HG03565 (cell line): ENCODE data around the gene FHOD3.
"Not testable (repeated sequence)": the region's sequence is repeated elsewhere in the genome, so short reads cannot be mapped to it uniquely, and the experiment has no call there.

Source experiments
- ATAC-seq: cut with Tn5 transposase; IDR thresholded peaks from one replicate; pipeline ENCODE4 v1.9.1; 2021; ENCODE audit warnings: mild to moderate bottlenecking, moderate library complexity; ENCODE audit not compliant: unreplicated experiment

The FHOD3 gene

DNA sequence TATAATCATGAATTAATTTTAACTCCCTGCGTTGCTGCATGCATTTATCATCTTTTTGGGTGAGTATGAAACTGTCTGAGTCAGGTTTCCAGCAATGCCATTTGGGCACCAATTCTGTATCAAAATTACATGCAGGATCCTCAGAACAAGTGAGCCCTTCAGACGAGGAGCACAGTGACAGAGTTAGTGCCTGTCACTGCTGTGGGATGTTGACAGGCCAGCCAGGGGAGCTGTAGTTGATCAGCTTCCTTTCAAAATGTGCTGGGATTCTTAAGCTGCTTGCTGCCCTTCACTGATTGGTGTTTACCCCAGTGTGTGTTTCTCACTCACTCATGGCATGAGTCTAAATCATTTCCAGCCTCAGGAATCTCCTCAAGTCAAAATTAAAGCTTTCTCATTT is 422.1 kb downstream of the FHOD3 start:
- no peak for ATAC-seq

DNA sequence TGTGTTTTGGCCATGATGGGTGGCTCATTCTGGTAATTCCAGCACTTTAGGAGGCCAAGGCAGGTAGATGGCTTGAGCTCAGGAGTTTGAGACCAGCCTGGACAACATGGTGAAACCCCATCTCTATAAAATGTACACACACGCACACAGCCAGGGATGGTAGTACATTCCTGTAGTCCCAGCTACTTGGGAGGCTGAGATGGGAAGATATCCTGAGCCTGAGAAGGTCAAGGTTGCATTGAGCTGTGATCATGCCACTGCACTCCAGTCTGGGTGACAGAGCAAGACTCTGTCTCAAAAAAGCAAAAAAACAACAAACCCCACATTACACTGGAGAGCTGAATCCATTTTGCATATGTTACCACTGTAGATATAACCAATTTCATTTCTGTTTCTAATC is 423.8 kb downstream of the FHOD3 start:
- not testable (repeated sequence) for ATAC-seq

DNA sequence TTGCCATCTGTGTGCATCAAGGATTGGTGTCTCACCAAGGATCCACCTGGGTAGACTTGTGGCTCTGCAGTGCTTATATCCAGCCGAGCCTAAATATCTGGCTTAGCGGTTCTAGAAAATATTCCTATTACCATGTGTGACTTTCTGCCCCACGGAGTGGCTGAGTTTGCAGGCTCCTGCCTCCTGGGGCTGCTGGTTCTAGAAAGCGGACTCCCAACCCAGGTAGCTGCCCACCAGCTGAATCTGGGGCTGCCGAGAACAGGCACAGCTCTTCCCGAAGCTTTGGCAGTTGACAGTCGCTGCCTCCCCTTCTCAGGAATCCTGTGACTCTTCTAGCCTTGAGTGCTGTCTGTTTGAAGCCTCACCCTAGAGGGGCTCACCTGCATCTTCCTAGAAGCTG is 426.7 kb downstream of the FHOD3 start:
- no peak for ATAC-seq

DNA sequence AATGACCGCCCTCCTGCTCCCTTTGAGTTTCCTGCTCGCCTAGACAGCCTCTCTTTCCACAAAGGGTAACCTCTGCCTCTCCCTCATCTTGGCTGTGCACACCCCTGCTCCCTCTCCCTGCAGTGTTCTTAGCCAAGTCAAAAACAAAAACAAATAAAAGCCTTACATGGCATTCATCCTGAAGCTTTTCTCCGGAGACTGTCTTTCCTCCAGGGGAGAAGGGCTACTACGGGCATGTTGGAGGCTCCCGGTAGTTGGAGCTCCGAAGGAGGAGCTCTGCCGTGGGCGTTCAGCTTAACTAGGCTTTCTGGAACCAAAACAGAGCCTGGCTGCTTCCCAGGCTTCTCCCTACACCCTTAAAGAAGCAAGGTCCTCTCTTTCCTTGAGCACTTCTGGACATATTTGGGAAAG is 427.1 kb downstream of the FHOD3 start:
- no peak for ATAC-seq

DNA sequence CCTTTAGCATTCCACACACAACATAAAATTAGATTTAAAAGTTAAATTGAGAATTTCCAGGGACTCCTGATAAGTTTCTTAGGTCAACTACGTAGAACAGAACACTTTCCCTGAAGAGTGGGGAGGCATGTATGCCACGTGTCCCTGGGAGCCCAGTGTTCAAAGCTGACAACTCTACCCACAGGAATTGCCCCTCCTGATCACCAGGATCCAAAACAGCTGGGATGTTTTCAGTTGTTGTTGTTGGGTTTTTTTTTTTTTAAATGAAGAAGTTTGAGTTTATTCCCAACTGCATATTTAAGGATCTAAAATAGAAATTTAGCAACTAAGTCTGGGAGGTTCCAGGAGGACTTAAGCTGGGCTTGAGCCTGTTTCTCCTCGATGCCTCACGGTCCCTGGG is 430.8 kb downstream of the FHOD3 start:
- ATAC-seq: no peak

DNA sequence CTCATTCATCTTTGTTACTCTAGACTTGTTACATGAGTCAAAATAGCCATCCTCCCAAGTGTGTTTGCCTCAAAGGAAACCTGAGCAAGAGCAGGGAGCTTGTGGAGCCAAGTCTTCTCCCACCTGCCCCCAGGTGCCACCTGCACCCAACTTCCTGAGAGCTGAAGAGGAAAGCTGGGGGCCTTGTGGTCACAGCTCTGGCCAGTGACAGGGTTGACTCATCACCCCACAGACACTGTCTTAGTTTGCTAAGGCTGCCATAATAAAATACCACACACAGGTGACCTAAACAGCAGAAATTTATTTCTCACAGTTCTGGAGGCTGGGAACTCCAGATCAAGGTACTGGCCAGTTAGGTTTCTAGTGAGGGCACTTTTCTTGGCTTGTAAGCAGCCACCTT is 431.7 kb downstream of the FHOD3 start:
- ATAC-seq: no peak

DNA sequence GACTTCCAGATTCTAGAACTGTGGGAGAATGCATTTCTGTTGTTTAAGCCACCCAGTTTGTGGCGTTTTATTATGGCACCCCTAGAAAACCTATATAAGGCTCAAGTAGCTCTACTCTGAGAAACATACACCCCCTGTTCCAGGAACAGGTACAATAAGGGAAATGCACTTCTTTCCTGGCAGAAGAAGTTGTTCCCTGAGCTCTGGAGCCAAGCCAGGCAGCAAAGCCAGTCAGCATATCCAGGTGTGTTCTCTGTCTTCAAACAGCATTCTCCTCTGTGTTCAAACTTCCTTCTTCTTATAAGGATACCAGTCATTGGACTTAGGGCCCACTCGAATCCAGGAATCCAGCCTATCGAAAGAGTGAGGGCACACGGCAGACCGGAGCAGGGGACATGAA is 434.8 kb downstream of the FHOD3 start:
- no peak for ATAC-seq

DNA sequence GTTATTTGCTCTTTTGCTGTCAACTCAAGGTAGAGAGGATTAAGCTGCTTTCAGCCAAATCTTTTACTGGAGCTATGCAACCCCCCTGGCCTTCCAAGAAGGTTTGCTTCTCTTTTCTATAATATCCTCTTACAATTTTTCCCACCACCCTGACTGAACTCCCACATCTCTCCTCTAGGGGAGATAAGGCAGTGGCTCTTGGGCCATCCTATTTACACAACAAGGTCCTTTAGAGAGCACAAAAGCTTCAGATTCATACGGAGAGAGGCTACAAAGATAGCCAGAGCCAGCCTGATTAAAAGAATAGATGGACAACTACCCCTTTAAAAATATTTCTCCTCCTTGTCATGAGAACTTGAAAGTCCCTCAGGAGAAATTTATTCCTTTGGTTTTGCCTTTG is 435.6 kb downstream of the FHOD3 start:
- no peak for ATAC-seq

DNA sequence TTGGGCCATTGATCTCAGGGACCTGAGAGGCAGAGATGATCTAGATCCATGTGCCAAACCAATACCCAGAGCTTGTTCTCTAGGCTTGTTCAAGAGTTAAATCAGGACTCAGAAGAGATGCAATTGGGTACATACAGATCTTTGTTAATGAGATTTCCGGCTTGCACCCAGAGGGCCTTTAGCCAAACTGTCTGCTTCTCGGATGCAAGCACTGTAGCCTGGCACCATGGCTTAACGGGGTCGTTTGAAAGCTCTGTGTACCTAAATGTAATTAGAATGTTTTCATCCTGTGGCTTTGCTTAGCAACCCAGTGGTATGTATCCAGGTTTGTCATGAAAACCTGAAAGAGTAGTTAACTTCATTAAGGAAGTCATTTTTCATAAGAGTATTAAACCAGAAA is 437.1 kb downstream of the FHOD3 start:
- ATAC-seq: no peak

DNA sequence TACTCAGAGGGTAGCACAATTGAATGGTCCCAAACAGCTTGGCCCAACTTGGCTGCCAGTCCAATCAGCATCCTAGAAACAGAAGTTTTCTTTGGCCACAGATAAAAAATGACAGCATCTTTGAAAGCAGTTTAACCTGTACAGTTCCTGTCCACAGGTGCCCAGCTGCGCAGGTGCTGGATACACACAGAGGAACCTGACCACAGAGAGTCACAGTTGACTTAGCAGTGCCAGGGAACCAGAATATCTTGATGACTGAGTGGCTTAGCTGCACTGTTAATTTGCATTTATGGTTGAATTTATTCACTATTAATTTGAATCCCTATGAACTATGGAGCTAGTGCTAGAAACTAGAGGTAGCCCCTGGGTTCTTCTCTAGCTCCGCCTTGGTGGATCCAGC is 437.6 kb downstream of the FHOD3 start:
- ATAC-seq: no peak

DNA sequence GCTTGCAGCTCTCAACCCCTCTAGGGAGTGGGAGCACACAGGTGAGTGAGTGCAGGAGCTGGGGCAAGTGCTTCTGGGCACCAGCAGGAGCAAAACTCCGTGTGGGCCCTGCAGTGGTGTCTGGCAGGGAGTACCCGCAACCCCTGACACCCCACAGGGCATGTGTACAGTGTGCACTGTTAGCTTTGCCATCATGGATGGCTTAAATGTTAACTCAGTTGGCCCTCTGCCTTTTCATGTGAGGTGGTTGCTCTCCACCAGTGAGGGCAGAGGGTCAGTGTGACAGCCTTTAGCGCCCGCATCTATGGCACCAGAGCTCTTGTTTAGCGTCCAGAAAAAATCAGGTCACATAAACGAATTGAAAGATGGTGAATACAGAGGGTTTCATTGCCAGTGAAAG is 438.6 kb downstream of the FHOD3 start:
- ATAC-seq: no peak

DNA sequence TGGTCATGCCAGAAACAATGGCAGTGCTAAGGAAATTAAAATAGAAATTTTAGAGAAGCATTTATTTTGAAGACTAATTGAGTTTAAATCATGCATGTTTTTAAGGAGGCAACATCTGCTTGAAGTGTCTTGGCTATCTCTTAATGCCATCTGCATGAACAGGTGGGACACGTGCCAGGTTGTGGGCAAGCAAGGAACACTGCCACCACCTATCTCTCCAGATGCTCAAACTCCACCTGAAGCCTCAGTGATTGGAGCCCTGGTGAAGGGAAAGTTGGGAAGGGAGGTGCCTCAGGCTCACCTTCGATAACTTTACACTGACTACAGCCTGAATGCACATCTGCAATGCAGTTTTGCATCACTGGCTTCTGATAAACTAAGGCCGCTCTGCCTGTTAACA is 439.8 kb downstream of the FHOD3 start:
- ATAC-seq: no peak

DNA sequence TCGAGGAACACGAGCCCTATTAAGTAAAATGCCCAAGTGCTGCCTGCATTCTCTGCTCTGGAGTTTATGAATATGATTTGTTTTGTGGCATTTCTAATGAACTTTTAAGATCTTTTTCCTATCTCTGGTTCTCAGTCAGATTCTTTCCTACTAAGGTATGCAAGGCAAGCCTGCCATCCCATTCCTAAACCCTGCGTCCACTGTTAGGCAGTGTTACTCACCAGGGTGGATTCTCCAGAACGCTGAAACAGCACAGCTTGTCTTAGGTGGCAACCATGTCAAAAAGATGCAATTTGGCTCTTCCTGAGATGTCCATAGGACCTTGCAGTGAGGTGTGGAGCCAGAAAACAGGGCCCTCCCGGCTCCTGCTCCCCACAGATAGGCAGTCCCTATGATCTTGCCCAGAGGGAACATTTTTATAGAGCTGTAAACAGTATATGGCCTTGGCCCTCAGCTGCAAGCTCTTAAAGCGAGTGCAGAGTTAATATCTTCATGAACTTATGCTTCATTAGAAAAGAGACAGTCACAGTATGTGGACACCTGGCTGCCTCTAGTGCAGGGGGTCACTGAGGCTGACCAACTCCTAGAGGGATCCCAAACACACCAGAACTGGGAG is 446.9 kb downstream of the FHOD3 start:
- ATAC-seq: no peak

DNA sequence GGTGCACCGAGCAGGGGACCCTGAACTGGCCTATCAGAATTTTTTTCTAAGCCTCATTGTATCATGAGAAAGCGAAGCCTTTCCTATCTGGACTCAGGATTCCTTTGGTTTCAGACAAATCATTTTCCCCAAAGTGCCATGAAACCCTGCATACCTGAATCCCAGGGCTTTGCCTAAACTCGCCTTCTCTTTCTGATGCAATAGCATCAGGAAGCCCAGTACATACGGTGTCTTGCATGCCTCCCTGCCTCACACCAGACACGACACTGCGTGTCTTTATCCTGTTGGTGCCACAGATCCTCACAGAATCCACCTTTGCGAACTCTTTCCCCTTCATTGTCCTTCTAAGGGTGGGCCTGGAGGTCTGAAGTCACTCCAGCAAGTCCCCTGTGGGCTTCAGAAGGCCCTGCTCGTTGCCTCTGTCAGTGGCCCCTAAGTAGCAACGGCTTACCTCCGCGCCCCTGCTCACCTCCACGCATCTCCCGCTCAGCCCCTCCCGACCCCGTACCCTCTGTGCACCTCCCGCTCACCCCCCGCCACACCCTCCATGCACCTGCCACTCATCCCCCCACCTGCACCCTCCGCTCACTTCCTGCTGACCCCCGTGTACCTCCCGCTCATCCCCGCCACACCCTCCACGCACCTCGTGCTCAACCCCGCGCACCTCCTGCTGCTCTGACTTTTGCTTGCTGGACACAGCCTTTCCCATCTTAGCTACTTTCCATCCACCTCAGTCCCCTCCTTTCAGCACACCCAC is 447.9 kb downstream of the FHOD3 start:
- ATAC-seq: no peak

DNA sequence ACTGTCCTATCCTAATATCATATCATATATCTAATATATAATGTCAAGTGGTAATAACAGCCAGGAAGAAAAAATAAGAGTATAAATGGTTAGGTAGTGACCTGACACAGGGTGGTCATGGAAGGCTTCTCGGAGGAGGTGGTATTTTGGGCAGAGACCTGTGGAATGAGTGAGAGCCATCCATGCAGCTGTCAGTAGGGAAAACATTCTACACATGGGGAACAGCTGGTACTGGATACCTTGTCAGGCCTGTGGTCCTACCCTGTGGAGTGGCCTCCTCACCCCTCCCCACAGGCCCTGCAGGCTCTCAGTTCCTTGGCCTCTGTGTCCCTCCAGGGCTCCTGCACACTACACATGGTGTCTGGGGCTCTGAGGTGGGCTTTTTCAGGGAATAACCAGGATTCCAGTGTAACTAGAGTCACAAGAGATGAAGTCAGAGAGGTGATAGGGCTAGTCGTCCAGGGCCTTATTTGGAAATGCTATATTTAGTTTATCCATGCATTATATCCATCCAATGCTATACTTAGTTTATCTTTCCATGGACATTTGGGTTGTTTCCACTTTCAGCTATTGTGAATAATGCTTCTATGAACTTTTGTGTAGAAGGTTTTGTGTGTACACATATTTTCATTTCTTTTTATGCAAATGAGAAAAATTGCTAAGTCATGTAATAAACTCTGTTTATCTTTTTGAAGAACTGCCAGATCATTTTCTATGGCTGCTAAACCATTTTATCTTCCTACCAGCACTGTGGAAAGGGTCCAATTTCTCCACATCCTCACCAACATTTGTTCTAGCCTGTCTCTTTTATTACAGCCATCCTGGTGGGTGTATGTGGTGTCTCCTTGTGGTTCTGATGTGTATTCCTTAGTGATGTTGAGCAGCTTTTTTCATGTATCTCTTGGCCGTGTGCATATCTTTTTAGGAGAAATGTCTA is 455.7 kb downstream of the FHOD3 start:
- ATAC-seq: no peak

DNA sequence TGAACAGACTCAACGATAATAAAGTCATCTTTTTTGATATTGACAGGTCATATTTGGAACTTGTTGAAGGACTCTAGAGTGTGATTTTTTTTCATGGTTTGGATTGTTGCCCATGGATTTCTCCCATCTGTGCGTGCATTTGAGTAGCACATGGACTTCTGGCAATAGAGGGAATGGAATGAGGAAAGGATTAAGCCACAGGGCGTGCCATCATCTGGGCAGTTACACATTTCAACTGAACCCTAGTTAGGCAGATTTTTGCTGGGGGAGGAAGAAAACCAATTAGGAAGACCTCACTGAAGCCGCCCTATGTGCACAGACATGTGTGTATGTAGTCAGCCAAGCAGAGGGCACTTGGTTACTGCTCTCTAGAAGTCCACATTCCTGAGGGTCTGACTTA is 458.7 kb downstream of the FHOD3 start:
- no peak for ATAC-seq

DNA sequence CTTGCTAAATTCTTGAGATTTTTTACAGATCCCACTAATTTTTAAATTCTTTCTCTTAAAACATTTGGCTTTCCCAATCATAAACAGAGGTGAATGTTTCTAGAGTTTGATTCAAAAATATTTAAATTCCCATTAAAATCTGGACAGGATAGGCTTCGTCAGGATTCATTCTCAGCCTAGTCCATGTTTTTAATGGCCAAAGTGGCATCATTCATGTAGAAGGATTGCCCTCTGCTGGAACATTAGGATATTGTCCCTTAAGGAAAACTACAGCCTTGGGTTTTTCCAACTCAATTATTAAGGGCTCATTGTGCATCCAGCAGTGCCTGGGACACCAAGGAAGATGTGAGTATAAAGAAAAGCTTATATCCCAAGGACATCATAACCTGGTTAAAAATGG is 459.6 kb downstream of the FHOD3 start:
- no peak for ATAC-seq

DNA sequence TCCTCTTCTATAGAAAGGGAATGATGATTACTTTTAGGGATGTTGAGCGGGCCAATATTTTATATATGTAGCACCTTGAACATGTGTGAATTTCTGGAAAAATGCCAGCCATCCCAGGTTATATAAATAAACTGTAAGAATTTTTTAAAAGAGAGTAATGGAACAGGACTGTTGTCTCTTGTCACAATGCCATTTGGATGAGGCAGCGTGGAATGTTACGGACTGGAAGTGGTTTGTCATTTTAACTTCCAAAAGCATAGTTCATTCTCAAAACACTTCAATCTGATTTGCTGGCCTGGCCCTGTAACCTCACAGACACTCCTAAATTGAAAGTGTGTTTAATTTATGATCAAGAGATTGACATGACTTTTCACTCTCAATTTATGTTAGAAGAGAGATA is 460.5 kb downstream of the FHOD3 start:
- no peak for ATAC-seq

DNA sequence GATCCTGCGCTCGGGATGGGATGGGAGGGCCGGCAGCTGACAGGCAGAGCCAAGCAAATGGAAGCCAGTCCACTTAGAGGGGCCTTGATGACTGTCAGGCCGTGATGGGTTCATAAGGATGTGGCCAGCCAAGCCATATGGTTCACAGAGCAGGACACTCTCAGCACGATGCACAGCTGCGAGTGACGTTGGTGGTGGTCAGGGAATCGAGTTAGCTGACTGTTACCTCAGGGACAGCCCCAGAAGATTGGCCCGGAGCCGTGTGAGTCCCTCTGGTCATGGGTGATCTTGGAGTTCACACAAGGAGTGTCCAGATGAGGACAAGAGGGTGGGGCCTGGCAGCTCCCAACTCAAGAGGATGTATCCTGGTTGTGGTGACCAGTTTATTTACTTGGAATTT is 461.1 kb downstream of the FHOD3 start:
- ATAC-seq: no peak

DNA sequence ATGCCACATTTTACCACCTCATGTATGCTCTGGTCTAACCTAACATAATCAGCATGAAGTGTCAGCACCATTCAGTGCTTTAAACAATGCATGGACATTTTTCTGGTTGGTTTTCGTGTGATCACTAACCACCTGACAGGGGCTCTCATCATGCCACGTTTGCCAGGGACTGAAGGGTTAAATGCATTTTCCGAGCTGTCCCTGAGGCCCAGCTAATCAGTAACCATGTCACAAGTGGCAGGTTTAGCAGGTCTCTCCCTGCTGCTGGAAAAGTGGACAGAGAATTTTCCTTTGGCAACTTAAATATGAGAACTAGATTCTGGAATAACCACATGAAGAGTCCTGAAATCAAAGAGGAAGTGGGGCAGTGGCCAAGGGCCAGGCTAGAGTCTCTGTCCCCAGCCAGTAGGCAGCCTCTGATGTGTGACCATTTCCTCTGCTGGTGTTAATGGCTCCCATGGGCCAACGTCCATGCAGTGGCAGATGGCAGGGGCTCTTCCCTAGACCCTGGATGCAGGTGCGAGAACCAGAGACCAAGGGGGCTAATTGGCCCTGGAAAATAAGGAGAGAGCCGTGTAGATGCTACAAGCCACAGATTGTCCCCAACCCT is 461.8 kb downstream of the FHOD3 start:
- ATAC-seq: no peak

DNA sequence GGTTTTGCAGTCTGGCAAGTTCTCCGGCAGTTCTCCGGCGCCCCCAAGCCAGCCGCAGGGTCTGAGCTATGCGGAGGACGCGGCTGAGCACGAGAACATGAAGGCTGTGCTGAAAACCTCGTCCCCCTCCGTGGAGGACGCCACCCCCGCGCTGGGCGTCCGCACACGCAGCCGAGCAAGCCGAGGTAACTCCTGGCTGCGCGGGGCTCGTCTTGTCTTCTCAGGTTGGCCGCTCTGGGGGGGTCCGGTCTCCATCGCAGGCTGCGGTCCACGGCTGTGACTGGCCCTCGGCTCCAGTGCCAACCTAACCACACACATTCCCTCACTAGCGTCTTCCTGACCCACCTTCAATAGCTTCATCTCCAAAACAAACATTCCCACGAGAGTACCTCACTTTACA is 463.1 kb downstream of the FHOD3 start:
- ATAC-seq: no peak
